22Rv1 (cell line): Measurements from ENCODE around the gene GMDS.

Experiments
- ZFX ChIP-seq: fragments of 450-650 bp; IDR thresholded peaks from 2 replicates; pipeline ENCODE4 v1.6.1; 2017; ENCODE audit warnings: antibody characterized with exemption, borderline replicate concordance
- TF ChIP-seq, protein P1 (sequence below): fragments of 450-650 bp; IDR thresholded peaks from 2 replicates; pipeline ENCODE4 v1.5.1; 2017; ENCODE audit warnings: mild to moderate bottlenecking

DNA sequence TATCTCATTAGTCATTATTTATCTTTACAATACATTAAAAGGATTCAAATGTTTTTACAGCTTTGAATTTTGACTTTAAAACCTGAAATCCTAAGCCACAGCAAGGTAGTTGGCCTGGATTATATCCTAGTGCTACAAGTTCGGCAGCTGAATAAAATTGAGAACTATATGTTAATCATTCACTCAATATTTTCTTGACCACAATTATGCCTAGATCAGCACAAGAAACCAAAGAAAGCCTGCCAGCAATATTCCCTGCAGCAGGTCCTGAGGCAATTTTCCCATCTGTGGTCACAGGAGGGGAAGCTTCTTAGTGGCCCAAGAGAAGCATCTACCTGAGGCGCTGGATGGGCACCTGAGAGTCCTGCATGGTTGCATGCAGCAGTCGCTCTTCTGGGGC, 183.5 kb downstream of the GMDS start:
- TF ChIP-seq, protein P1, sequence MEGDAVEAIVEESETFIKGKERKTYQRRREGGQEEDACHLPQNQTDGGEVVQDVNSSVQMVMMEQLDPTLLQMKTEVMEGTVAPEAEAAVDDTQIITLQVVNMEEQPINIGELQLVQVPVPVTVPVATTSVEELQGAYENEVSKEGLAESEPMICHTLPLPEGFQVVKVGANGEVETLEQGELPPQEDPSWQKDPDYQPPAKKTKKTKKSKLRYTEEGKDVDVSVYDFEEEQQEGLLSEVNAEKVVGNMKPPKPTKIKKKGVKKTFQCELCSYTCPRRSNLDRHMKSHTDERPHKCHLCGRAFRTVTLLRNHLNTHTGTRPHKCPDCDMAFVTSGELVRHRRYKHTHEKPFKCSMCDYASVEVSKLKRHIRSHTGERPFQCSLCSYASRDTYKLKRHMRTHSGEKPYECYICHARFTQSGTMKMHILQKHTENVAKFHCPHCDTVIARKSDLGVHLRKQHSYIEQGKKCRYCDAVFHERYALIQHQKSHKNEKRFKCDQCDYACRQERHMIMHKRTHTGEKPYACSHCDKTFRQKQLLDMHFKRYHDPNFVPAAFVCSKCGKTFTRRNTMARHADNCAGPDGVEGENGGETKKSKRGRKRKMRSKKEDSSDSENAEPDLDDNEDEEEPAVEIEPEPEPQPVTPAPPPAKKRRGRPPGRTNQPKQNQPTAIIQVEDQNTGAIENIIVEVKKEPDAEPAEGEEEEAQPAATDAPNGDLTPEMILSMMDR: no peak
- no peak for TF ChIP-seq ZFX
